ENCODE data around the gene XPO5.

GRCh38 chr6:43481075-43481474, 94.8 kb downstream of the XPO5 start:
- TF ChIP-seq REST (IDR thresholded peaks at IDR 0.05; ENCODE audit: insufficient read depth in 1 of 2, low read depth in 2 of 2, low read length in 2 of 2) (no peak), POLR2AphosphoS5 (IDR thresholded peaks at IDR 0.05; ENCODE audit: low read depth, low read length) (no peak)

Measured in PFSK-1 (cell line).